ENCODE results near the gene ZNF117. TPM values are rescaled to one million over a fixed set of nuclear protein-coding genes. Genes with fewer than 3 reads are reported as not detected.
"Not testable (repeated sequence)": the region's sequence is repeated elsewhere in the genome, so short reads cannot be mapped to it uniquely, and the experiment has no call there.

The ZNF117 gene
- polyA plus RNA-seq, 1 experiment, result 1.9 TPM

DNA sequence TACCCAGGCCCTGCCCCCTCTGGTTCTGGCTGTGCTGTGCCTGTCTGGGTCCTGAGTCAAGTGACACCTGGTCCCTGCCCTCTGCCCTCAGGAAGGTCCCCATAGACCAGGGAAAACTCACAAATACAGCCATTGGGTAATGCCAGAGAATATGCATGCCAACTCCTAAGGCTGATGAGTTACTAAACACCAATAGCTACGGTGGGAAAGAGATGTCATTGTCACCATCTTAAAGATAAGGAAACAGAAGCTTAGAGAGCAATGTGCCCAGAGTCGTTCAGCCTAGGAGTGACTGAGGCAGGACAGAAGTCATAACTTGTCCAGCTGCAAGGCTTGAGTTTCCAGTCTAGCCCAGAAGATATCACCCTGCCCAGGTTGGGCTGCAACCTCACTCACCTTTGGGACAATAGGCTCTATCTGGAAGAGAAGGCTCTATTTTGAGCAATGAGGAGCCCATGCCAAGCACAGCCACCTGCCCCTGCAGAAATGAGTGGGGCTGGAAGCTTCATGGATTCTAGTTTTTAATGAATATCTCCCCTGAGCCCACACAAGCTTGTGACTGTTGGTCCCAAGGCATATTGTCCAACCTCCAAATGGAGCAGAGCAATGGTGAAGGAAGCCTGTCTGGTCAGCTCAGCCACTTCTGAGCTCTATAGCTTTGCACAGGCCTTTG lies 45.2 kb downstream of the ZNF117 start:
- POLR2A ChIA-PET, result interaction anchor here (0.6 kb wide), 1 partner anchor 354 kb away, joined by 3 read pairs; no protein-coding TSS in a partner anchor
- H3K4me3 ChIP-seq (ENCODE audit: low read depth, low read length), result no peak overlapping the region
- TF ChIP-seq, protein P1, sequence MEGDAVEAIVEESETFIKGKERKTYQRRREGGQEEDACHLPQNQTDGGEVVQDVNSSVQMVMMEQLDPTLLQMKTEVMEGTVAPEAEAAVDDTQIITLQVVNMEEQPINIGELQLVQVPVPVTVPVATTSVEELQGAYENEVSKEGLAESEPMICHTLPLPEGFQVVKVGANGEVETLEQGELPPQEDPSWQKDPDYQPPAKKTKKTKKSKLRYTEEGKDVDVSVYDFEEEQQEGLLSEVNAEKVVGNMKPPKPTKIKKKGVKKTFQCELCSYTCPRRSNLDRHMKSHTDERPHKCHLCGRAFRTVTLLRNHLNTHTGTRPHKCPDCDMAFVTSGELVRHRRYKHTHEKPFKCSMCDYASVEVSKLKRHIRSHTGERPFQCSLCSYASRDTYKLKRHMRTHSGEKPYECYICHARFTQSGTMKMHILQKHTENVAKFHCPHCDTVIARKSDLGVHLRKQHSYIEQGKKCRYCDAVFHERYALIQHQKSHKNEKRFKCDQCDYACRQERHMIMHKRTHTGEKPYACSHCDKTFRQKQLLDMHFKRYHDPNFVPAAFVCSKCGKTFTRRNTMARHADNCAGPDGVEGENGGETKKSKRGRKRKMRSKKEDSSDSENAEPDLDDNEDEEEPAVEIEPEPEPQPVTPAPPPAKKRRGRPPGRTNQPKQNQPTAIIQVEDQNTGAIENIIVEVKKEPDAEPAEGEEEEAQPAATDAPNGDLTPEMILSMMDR (IDR thresholded peaks at IDR 0.05; ENCODE audit: insufficient read depth, low read depth, low read length), result no peak
- DNase-seq (ENCODE audit: low read depth), result no peak
- no peaks in the 10 kb centered on the region for H3K36me3 ChIP-seq (ENCODE audit: control insufficient read depth, insufficient read depth, low read length)
- peaks cover 11% of the 10 kb centered on the region for H3K27me3 ChIP-seq (ENCODE audit: control insufficient read depth, insufficient read depth, low read length)
- CTCF ChIA-PET, result no interaction called here

DNA sequence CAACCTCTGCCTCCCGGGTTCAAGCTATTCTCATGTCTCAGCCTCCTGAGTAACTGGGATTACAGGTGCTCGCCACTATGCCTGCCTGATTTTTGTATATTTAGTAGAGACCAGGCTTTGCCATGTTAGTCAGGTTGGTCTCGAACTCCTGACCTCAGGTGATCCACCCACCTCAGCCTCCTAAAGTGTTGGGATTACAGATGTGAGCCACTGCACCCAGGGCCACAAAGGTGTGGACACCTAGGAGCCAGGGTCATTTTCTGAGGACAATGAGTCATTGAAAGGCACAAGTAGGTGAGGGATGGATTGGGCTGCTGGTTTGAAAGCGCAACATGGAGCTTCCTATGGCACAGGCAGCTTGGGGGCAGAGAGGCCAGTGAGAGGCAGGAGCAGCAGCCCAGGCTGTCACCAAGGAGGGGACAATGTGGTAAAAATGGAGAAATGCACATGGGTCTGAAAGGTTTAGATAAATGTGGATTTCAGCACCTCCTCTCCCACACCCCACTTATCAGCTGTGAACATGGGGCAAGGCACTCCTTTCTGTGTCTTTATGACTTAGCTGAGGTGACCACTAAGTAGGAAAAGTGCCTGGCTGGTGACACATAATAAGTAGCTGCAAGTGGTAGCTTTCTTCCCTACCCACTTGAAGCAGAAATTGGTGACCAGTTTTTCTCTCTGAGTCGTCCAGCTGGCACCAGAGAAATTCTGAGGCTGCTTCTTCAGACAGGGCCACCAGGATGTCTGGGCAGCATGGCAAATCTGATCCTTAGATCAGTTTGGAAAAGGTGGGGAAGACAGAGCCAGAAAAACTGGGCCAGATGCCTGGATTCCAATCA lies 46.0 kb downstream of the ZNF117 start:
- DNase-seq (ENCODE audit: low read depth); H3K4me3 ChIP-seq (ENCODE audit: low read depth, low read length); H3K36me3 ChIP-seq (ENCODE audit: control insufficient read depth, insufficient read depth, low read length); CTCF ChIA-PET: not testable (repeated sequence)
- H3K27me3 ChIP-seq (ENCODE audit: control insufficient read depth, insufficient read depth, low read length), result peaks cover 11% of the 10 kb centered on the region
- POLR2A ChIA-PET, result interaction anchor here (0.6 kb wide), 1 partner anchor 355 kb away, joined by 3 read pairs; no protein-coding TSS in a partner anchor

DNA sequence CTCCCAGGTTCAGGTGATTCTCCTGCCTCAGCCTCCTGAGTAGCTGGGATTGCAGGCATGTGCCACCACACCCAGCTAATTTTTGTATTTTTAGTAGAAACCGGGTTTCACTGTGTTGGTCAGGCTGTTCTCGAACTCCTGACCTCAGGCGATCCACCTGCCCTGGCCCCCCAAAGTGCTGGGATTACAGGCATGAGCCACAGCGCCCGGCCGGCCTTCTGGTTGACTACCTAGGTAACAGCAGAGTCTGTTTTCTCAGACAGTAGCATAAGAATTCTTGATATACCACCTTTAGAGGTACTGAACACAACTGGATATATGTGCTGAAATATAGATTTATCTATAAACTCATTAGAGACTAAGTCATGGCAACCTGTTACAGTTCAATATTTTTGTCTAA lies 50.8 kb downstream of the ZNF117 start:
- POLR2A ChIA-PET; DNase-seq (ENCODE audit: low read depth); H3K36me3 ChIP-seq (ENCODE audit: control insufficient read depth, insufficient read depth, low read length); H3K27me3 ChIP-seq (ENCODE audit: control insufficient read depth, insufficient read depth, low read length); H3K4me3 ChIP-seq (ENCODE audit: low read depth, low read length): not testable (repeated sequence)
- CTCF ChIA-PET, result interaction anchor here (2.4 kb wide), 1 partner anchor 12 kb away, joined by 10 read pairs; no protein-coding TSS in a partner anchor

DNA sequence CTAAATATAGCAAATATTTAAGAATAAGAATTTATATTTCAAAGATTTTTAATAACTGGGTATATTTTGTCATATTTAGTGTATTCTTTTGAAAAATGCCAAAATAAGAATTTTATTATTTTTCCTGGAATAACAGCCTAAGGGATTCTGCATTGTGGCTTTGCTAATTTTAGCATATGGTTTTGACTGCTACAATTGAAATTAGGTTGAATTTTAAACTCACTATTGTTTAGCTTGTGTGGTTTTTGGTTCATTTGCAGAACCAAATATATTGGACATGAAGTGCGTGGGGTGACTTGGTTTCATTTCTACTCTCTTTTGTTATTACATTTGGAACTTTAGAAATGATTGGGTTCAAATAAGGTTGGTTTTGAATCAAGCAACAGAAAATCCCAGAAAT lies 52.3 kb downstream of the ZNF117 start:
- ChIA-PET CTCF (interaction anchor here (2.4 kb wide), 1 partner anchor 13 kb away, joined by 10 read pairs; no protein-coding TSS in a partner anchor), POLR2A (no interaction called here)
- H3K4me3 ChIP-seq (ENCODE audit: low read depth, low read length), result no peak overlapping the region
- TF ChIP-seq, protein P1 (IDR thresholded peaks at IDR 0.05; ENCODE audit: insufficient read depth, low read depth, low read length), result no peak
- H3K27me3 ChIP-seq (ENCODE audit: control insufficient read depth, insufficient read depth, low read length), result no peaks in the 10 kb centered on the region
- DNase-seq (ENCODE audit: low read depth), result no peak
- no peaks in the 10 kb centered on the region for H3K36me3 ChIP-seq (ENCODE audit: control insufficient read depth, insufficient read depth, low read length)

DNA sequence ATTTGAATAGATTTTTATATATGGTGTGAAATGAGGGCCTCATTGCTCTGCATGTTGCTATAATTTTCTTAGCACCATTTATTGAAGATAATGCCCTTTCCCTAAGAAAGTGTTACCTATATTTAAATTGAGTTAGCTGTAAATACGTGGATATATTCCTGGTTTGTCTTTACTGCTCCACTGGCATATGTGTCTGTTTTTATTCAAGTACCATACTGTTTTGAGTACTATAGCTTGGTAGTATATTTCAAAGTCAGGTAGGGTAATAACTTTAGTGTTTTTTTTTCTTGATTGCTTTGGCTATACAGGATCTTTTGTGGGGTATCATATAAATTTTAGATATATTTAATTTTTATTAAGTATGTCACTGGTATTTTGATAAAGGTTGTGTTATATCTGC lies 56.4 kb downstream of the ZNF117 start:
- Histone ChIP-seq H3K27me3 (ENCODE audit: control insufficient read depth, insufficient read depth, low read length) (no peaks in the 10 kb centered on the region), H3K36me3 (ENCODE audit: control insufficient read depth, insufficient read depth, low read length) (no peaks in the 10 kb centered on the region), H3K4me3 (ENCODE audit: low read depth, low read length) (no peak overlapping the region)
- ChIA-PET POLR2A (no interaction called here), CTCF (no interaction called here)
- TF ChIP-seq, protein P1 (IDR thresholded peaks at IDR 0.05; ENCODE audit: insufficient read depth, low read depth, low read length), result no peak
- DNase-seq (ENCODE audit: low read depth), result no peak

DNA sequence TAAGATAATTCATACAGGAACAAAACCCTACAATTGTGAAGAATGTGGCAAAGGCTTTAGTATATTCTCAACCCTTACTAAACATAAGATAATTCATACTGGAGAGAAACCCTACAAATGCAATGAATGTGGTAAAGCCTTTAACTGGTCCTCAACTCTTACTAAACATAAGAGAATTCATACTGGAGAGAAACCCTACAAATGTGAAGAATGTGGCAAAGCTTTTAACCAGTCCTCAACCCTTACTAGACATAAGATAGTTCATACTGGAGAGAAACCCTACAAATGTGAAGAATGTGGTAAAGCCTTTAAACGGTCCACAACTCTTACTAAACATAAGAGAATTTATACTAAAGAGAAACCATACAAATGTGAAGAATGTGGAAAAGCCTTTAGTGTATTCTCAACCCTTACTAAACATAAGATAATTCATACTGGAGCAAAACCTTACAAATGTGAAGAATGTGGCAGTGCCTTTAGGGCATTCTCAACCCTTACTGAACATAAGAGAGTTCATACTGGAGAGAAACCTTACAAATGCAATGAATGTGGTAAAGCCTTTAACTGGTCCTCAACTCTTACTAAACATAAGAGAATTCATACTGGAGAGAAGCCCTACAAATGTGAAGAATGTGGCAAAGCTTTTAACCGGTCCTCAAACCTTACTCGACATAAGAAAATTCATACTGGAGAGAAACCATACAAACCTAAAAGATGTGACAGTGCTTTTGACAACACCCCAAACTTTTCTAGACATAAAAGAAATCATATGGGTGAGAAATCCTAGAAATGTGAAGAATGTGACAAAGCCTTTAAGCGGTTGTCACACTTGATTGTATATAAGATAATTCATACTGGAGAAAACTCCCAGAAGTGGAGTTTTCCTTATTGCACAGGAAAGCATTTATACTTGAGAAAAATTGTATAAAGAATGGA lies 62.3 kb downstream of the ZNF117 start:
- POLR2A ChIA-PET; CTCF ChIA-PET; H3K27me3 ChIP-seq (ENCODE audit: control insufficient read depth, insufficient read depth, low read length); H3K36me3 ChIP-seq (ENCODE audit: control insufficient read depth, insufficient read depth, low read length); H3K4me3 ChIP-seq (ENCODE audit: low read depth, low read length); DNase-seq (ENCODE audit: low read depth): not testable (repeated sequence)

Small RNA genes lying within 50 kb of the gene (small RNA-seq; reads per million reads assigned to genes)
- not detected for gene RNU6-1229P (ENCODE audit: insufficient read length, low read depth, low replicate concordance)

Other genes starting within 250 kb of the ZNF117 start
- 1.3 and 2.8 TPM in 2 replicates for gene ZNF138, start 196.6 kb downstream of the ZNF117 start, polyA plus RNA-seq (2011; rRNA removed)
- gene ZNF273, start 87.8 kb downstream of the ZNF117 start, polyA plus RNA-seq (2011; rRNA removed), result 1.3 and 1.7 TPM in 2 replicates
- gene ERV3-1, start 15.7 kb upstream of the ZNF117 start, polyA plus RNA-seq (2011; rRNA removed), result 10.0 and 14.7 TPM in 2 replicates